ENCODE data around the gene SLC16A7.

DNA sequence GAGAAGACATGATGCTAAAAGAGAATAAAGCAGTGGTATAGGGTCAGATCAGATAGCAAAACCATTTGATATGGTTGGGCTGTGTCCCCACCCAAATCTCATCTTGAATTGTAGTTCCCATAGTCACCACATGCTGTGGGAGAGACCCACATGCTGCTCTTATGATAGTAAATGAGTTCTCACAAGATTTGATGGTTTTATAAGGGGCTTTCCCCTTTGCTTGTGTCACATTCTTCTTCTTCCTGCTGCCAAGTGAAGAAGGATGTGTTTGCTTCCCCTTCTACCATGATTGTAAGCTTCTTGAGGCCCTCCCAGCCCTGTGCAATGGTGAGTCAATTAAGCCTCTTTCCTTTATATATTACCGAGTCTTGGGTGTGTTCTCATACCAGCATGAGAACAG lies 49.4 kb downstream of the SLC16A7 start:
- TF ChIP-seq, protein P1, sequence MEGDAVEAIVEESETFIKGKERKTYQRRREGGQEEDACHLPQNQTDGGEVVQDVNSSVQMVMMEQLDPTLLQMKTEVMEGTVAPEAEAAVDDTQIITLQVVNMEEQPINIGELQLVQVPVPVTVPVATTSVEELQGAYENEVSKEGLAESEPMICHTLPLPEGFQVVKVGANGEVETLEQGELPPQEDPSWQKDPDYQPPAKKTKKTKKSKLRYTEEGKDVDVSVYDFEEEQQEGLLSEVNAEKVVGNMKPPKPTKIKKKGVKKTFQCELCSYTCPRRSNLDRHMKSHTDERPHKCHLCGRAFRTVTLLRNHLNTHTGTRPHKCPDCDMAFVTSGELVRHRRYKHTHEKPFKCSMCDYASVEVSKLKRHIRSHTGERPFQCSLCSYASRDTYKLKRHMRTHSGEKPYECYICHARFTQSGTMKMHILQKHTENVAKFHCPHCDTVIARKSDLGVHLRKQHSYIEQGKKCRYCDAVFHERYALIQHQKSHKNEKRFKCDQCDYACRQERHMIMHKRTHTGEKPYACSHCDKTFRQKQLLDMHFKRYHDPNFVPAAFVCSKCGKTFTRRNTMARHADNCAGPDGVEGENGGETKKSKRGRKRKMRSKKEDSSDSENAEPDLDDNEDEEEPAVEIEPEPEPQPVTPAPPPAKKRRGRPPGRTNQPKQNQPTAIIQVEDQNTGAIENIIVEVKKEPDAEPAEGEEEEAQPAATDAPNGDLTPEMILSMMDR (IDR thresholded peaks at IDR 0.05) = no peak
- TF ChIP-seq POLR2A (IDR thresholded peaks at IDR 0.05) = no peak
